IMR-90 (cell line): ENCODE data around the gene MKKS.

Source experiments
- BHLHE40 ChIP-seq: fragments of 150-350 bp; IDR thresholded peaks from 2 replicates; pipeline ENCODE4 v1.6.1; 2016; ENCODE audit warnings: mild to moderate bottlenecking, low read depth, low read length
- CEBPB ChIP-seq: IDR thresholded peaks from 2 replicates; pipeline ENCODE4 v1.6.1; 2012; ENCODE audit warnings: low read depth, low read length, improper control_type of control experiment
- FOS ChIP-seq: fragments of 150-350 bp; IDR thresholded peaks from 2 replicates; pipeline ENCODE4 v1.6.1; 2016; ENCODE audit warnings: low read depth, low read length
- MAFK ChIP-seq: IDR thresholded peaks from 2 replicates; pipeline ENCODE4 v1.6.1; 2012; ENCODE audit warnings: low read depth, low read length, improper control_type of control experiment
- MAZ ChIP-seq: IDR thresholded peaks from 2 replicates; pipeline ENCODE4 v1.6.1; 2012; ENCODE audit warnings: low read depth, mild to moderate bottlenecking, low read length, improper control_type of control experiment, moderate library complexity, borderline replicate concordance
- MXI1 ChIP-seq: IDR thresholded peaks from 2 replicates; pipeline ENCODE4 v1.6.1; 2012; ENCODE audit warnings: low read depth, mild to moderate bottlenecking, low read length, moderate library complexity, borderline replicate concordance
- POLR2A ChIP-seq: IDR thresholded peaks from 2 replicates; pipeline ENCODE4 v1.6.1; 2012; ENCODE audit warnings: mild to moderate bottlenecking, low read depth, low read length
- RAD21 ChIP-seq: IDR thresholded peaks from 2 replicates; pipeline ENCODE4 v1.6.1; 2012; ENCODE audit warnings: low read length, improper control_type of control experiment
- RCOR1 ChIP-seq: IDR thresholded peaks from 2 replicates; pipeline ENCODE4 v1.6.1; 2012; ENCODE audit warnings: mild to moderate bottlenecking, low read length, improper control_type of control experiment; ENCODE audit not compliant: insufficient replicate concordance
- RFX5 ChIP-seq: IDR thresholded peaks from 2 replicates; pipeline ENCODE4 v1.8.0; 2012; ENCODE audit warnings: low read depth, mild to moderate bottlenecking, low read length, moderate library complexity
- SMC3 ChIP-seq: fragments of 150-350 bp; IDR thresholded peaks from 2 replicates; pipeline ENCODE4 v1.6.1; 2016; ENCODE audit warnings: low read depth, mild to moderate bottlenecking, antibody characterized with exemption, low read length, moderate library complexity
- TF ChIP-seq, protein P1 (sequence below): fragments of 150-350 bp; IDR thresholded peaks from 2 replicates; pipeline ENCODE4 v1.6.1; 2016; ENCODE audit warnings: low read depth, mild to moderate bottlenecking, low read length, moderate library complexity, borderline replicate concordance
- TF ChIP-seq, protein P2 (sequence below): conservative IDR thresholded peaks from 2 replicates; pipeline ENCODE4 v1.5.1; 2012; ENCODE audit warnings: mild to moderate bottlenecking, low read depth, low read length, improper control_type of control experiment
- TF ChIP-seq, protein P3 (sequence below): fragments of 150-350 bp; IDR thresholded peaks from 2 replicates; pipeline ENCODE4 v1.6.1; 2017; ENCODE audit warnings: mild to moderate bottlenecking, antibody characterized with exemption, low read length, low read depth

DNA sequence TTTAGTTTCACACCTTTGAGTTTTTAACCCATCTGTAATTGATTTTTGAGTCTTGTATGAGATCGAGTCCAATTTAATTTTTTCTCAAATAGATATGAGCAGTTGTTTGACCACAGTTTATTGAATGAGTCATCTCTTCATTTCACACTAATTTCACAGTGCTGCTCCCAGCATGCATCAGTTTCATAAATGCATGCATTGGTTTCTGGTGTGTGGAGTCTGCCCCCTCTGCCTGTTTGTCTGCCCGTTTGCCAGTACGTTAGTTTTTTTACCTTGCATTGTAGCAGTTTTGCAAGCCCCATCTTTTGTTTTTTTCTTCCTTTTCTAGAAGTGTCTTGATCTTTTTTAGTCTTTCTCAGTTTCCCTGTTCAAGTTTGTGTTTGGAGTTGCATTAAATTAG, 13.0 kb upstream of the MKKS start:
- TF ChIP-seq, protein P1, sequence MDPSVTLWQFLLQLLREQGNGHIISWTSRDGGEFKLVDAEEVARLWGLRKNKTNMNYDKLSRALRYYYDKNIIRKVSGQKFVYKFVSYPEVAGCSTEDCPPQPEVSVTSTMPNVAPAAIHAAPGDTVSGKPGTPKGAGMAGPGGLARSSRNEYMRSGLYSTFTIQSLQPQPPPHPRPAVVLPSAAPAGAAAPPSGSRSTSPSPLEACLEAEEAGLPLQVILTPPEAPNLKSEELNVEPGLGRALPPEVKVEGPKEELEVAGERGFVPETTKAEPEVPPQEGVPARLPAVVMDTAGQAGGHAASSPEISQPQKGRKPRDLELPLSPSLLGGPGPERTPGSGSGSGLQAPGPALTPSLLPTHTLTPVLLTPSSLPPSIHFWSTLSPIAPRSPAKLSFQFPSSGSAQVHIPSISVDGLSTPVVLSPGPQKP: no peak
- TF ChIP-seq, protein P2, sequence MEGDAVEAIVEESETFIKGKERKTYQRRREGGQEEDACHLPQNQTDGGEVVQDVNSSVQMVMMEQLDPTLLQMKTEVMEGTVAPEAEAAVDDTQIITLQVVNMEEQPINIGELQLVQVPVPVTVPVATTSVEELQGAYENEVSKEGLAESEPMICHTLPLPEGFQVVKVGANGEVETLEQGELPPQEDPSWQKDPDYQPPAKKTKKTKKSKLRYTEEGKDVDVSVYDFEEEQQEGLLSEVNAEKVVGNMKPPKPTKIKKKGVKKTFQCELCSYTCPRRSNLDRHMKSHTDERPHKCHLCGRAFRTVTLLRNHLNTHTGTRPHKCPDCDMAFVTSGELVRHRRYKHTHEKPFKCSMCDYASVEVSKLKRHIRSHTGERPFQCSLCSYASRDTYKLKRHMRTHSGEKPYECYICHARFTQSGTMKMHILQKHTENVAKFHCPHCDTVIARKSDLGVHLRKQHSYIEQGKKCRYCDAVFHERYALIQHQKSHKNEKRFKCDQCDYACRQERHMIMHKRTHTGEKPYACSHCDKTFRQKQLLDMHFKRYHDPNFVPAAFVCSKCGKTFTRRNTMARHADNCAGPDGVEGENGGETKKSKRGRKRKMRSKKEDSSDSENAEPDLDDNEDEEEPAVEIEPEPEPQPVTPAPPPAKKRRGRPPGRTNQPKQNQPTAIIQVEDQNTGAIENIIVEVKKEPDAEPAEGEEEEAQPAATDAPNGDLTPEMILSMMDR: no peak
- no peak for TF ChIP-seq POLR2A
- no peak for TF ChIP-seq MAFK
- TF ChIP-seq MAZ: no peak
- no peak for TF ChIP-seq RCOR1
- peak; percentile 45; the same call in 1 of the 2 replicates for TF ChIP-seq CEBPB
- TF ChIP-seq, protein P3, sequence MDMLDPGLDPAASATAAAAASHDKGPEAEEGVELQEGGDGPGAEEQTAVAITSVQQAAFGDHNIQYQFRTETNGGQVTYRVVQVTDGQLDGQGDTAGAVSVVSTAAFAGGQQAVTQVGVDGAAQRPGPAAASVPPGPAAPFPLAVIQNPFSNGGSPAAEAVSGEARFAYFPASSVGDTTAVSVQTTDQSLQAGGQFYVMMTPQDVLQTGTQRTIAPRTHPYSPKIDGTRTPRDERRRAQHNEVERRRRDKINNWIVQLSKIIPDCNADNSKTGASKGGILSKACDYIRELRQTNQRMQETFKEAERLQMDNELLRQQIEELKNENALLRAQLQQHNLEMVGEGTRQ: no peak
- TF ChIP-seq SMC3: no peak
- 0 out of 2 replicates have a peak, but pooled peaks have one; percentile 22 for TF ChIP-seq RAD21
- TF ChIP-seq FOS: peak; percentile 79
- no peak for TF ChIP-seq RFX5
- no peak for TF ChIP-seq MXI1
- TF ChIP-seq BHLHE40: no peak
